Spleen (tissue), 11 donors: Measurements from ENCODE around the gene NFE2L1. TPM values are rescaled to one million over a fixed set of nuclear protein-coding genes. Genes with fewer than 3 reads are reported as not detected.

ENCODE experiments used
- DNase-seq: peaks from one replicate; pipeline ENCODE4 v3.0.0-alpha.2; 2020
- H3K27ac ChIP-seq, 8 donors: fragments of 200-600 bp; sonication (generic) in 7 of 8; 1 replicate in 4 of 8; 2 replicates in 4 of 8; pipeline versions ENCODE4 v1.5.0 to v1.8.0; 2016 to 2021; ENCODE audit warnings: inconsistent platforms in 4 of 8, mild to moderate bottlenecking in 4 of 8, moderate library complexity in 1 of 8
- H3K27me3 ChIP-seq, 7 donors: fragments of 200-600 bp; sonication (generic) in 6 of 7; replicated peaks in 1 of 7; 1 replicate in 4 of 7; 2 replicates in 3 of 7; pipeline versions ENCODE4 v1.5.0 to v1.8.0; 2016 to 2021; ENCODE audit warnings: inconsistent platforms in 3 of 7, mild to moderate bottlenecking in 1 of 7
- H3K36me3 ChIP-seq, 6 donors: fragments of 200-600 bp; sonication (generic) in 5 of 6; 1 replicate in 4 of 6; 2 replicates in 2 of 6; pipeline versions ENCODE4 v1.5.0 to v1.8.0; 2016 to 2021; ENCODE audit warnings: inconsistent platforms in 2 of 6
- H3K4me1 ChIP-seq, 6 donors: fragments of 200-600 bp; sonication (generic) in 5 of 6; 1 replicate in 3 of 6; 2 replicates in 3 of 6; pipeline versions ENCODE4 v1.5.0 to v1.8.0; 2016 to 2021; ENCODE audit warnings: inconsistent platforms in 3 of 6
- H3K4me3 ChIP-seq, 8 donors: fragments of 200-600 bp; sonication (generic) in 7 of 8; 1 replicate in 4 of 8; 2 replicates in 4 of 8; pipeline versions ENCODE4 v1.5.0 to v1.8.0; 2016 to 2021; ENCODE audit warnings: inconsistent platforms in 4 of 8, mild to moderate bottlenecking in 4 of 8, moderate library complexity in 2 of 8
- H3K9me3 ChIP-seq, 8 donors: fragments of 200-600 bp; sonication (generic) in 7 of 8; 1 replicate in 4 of 8; 2 replicates in 4 of 8; pipeline versions ENCODE4 v1.5.0 to v1.8.0; 2016 to 2021; ENCODE audit warnings: inconsistent platforms in 4 of 8
- CTCF ChIP-seq, 11 experiments: fragments of 200-600 bp in 7 of 11; fragments of 450-650 bp in 4 of 11; sonication (generic) in 4 of 11; IDR thresholded peaks in 8 of 11; conservative IDR thresholded peaks in 3 of 11; 1 replicate in 7 of 11; 2 replicates in 4 of 11; pipeline versions ENCODE4 v1.4.0 to v1.8.0; 2016 to 2021; ENCODE audit warnings: antibody characterized with exemption in 11 of 11, inconsistent platforms in 4 of 11, mild to moderate bottlenecking in 1 of 11
- POLR2A ChIP-seq, 3 donors: fragments of 450-650 bp; IDR thresholded peaks; one replicate each; pipeline ENCODE4 v1.5.1; 2017; ENCODE audit warnings: antibody characterized with exemption in 3 of 3, mild to moderate bottlenecking in 1 of 3
- POLR2AphosphoS5 ChIP-seq, 3 donors: sonication (generic); formaldehyde crosslinking; IDR thresholded peaks; one replicate each; pipeline ENCODE4 v1.5.1; 2017; ENCODE audit warnings: antibody characterized with exemption in 3 of 3
- whole genome bisulfite sequencing, 5 donors: extraction: QIAGEN DNeasy Blood & Tissue Kit in 3 of 5; methylation state at CpG; one replicate each; pipeline versions ENCODE4 v1.1.5 to v1.1.7; 2013 to 2018; 5-methylcytosine and 5-hydroxymethylcytosine counted together
- intact Hi-C: fragments of 100-400 bp; cut with DNase I; formaldehyde crosslinking; loops from one replicate; pipeline ENCODE4 v1.15.0; 2023; ENCODE audit warnings: low total_unique reads
- polyA plus RNA-seq, 3 donors: library from polyadenylated mRNA; stranded (reverse); fragments of 200-250 nt; gene quantifications; one replicate each; pipeline ENCODE4 v1.2.1, GENCODE V29; 2013
- total RNA-seq, 7 donors: library from RNA; depleted of rRNA in 3 of 7; stranded (reverse); fragments of >200 nt in 3 of 7; fragmentation: NEBNext Ultra II Directional in 4 of 7; extraction: Animal tissue kit (Norgen Biotek cat#: 25700) in 4 of 7; gene quantifications; one replicate each; pipeline versions ENCODE4 v1.1.0 to v1.2.1, GENCODE V29; 2016 to 2021
- donor health status: healthy with polysubstance abuse.
- donor health status: DM: no; HTN: no; CAD: no; lungs with moderate emphysema.
- donor health status: DM: no; HTN: no; CAD: no.
- donor health status: Bipolar disorder and iron deficiency.
- donor health status: healthy.
- donor health status: DM: no; HTN: no; CAD: no.
- donor health status: DM: yes; HTN: yes; CAD: no.

Gene NFE2L1
- total and polyA plus RNA-seq, 10 donors = 21.2 to 242 (median 134) TPM

- no peak overlapping the region for H3K27ac ChIP-seq
- H3K4me3 ChIP-seq = peak overlapping the region in 1 of 8 donors; percentile 7
Observed at GRCh38 chr17:48026502-48027321, 21.4 kb upstream of the NFE2L1 start.

GRCh38 chr17:48027322-48027981, 20.7 kb upstream of the NFE2L1 start:
- 89 to 94% (median 90%) methylated on average over 12 of the region's 12 CpGs for WGBS, 5 donors
- H3K36me3 ChIP-seq = no peaks in the 10 kb centered on the region
- no peaks in the 10 kb centered on the region for H3K9me3 ChIP-seq
- H3K4me1 ChIP-seq = peaks cover 26 to 46% (median 41%) of the 10 kb centered on the region in 6 donors
- DNase-seq = no peak
- intact Hi-C loops = loop anchor here (2.0 kb wide), 1 partner anchor 47 kb away; no protein-coding TSS in a partner anchor
- H3K4me3 ChIP-seq = no peak overlapping the region
- no peak overlapping the region for H3K27ac ChIP-seq
- H3K27me3 ChIP-seq = peaks cover 0 to 31% (median 5%) of the 10 kb centered on the region in 7 donors
- TF ChIP-seq POLR2AphosphoS5 (IDR thresholded peaks at IDR 0.05) (no peak), POLR2A (IDR thresholded peaks at IDR 0.05) (no peak), CTCF (IDR thresholded peaks at IDR 0.05 in 8 of 11, conservative IDR thresholded peaks at IDR 0.05 in 3 of 11) (no peak)

More at GRCh38 chr17:48026502-48027321, 21.4 kb upstream of the NFE2L1 start:
- intact Hi-C loops = loop anchor here (2.0 kb wide), 1 partner anchor 48 kb away; no protein-coding TSS in a partner anchor
- peaks cover 0 to 33% (median 5%) of the 10 kb centered on the region in 7 donors for H3K27me3 ChIP-seq
- 23 to 37% (median 31%) methylated on average over 16 to 18 of the region's 18 CpGs for WGBS, 5 donors
- peak; percentile 93 for DNase-seq
- H3K4me1 ChIP-seq = peaks cover 26 to 53% (median 44%) of the 10 kb centered on the region in 6 donors
- TF ChIP-seq POLR2AphosphoS5 (IDR thresholded peaks at IDR 0.05) = peak; percentile 42 to 63 (median 60)
- peak; percentile 54 to 90 (median 81) for TF ChIP-seq CTCF (IDR thresholded peaks at IDR 0.05 in 8 of 11, conservative IDR thresholded peaks at IDR 0.05 in 3 of 11)
- TF ChIP-seq POLR2A (IDR thresholded peaks at IDR 0.05) = no peak
- H3K9me3 ChIP-seq = no peaks in the 10 kb centered on the region
- H3K36me3 ChIP-seq = no peaks in the 10 kb centered on the region

- intact Hi-C loops = no loop called here
- Histone ChIP-seq H3K36me3 (no peaks in the 10 kb centered on the region), H3K9me3 (no peaks in the 10 kb centered on the region), H3K4me3 (no peak overlapping the region), H3K27ac (no peak overlapping the region), H3K4me1 (peaks cover 25 to 33% (median 29%) of the 10 kb centered on the region in 6 donors), H3K27me3 (peaks cover 0 to 18% (median 4%) of the 10 kb centered on the region in 7 donors)
- DNase-seq = no peak
- 40 to 85% (median 79%) methylated on average over 1 of the region's 1 CpG for WGBS, 5 donors
- no peak for TF ChIP-seq CTCF (IDR thresholded peaks at IDR 0.05 in 8 of 11, conservative IDR thresholded peaks at IDR 0.05 in 3 of 11)
- TF ChIP-seq POLR2AphosphoS5 (IDR thresholded peaks at IDR 0.05) = no peak
- no peak for TF ChIP-seq POLR2A (IDR thresholded peaks at IDR 0.05)
Observed at GRCh38 chr17:48028736-48029135, 19.4 kb upstream of the NFE2L1 start.

- Histone ChIP-seq H3K9me3 (no peaks in the 10 kb centered on the region), H3K27ac (no peak overlapping the region), H3K36me3 (no peaks in the 10 kb centered on the region), H3K4me3 (no peak overlapping the region), H3K27me3 (peaks cover 0 to 8% (median 0%) of the 10 kb centered on the region in 7 donors), H3K4me1 (peaks cover 11 to 15% (median 14%) of the 10 kb centered on the region in 6 donors)
- intact Hi-C loops = no loop called here
- WGBS, 5 donors = 64 to 74% (median 68%) methylated on average over 5 of the region's 5 CpGs
- no peak for TF ChIP-seq POLR2AphosphoS5 (IDR thresholded peaks at IDR 0.05)
- no peak for TF ChIP-seq CTCF (IDR thresholded peaks at IDR 0.05 in 8 of 11, conservative IDR thresholded peaks at IDR 0.05 in 3 of 11)
- no peak for TF ChIP-seq POLR2A (IDR thresholded peaks at IDR 0.05)
- no peak for DNase-seq
Observed at GRCh38 chr17:48030531-48030930, 17.6 kb upstream of the NFE2L1 start.
